ENCODE measurements around the gene HOXD12.

Gene HOXD12

GRCh38 chr2:176150584-176151441 lies 51.2 kb downstream of the HOXD12 start:
- no peaks in the 10 kb centered on the region for H3K9me3 ChIP-seq (ENCODE audit: control insufficient read depth in 2 of 2, low read length in 2 of 2)
- H3K4me3 ChIP-seq (ENCODE audit: low read length in 2 of 2), result no peak overlapping the region
- H3K27me3 ChIP-seq (ENCODE audit: control insufficient read depth in 2 of 2, insufficient read depth in 2 of 2, low read length in 2 of 2), result peaks cover 0 to 4% of the 10 kb centered on the region in 2 donors
- H3K27ac ChIP-seq (ENCODE audit: low read depth in 2 of 2, low read length in 2 of 2), result no peak overlapping the region
- peaks cover 0 to 11% of the 10 kb centered on the region in 2 donors for H3K4me1 ChIP-seq (ENCODE audit: control insufficient read depth in 2 of 2, insufficient read depth in 2 of 2, low read length in 2 of 2)
- H3K9ac ChIP-seq (ENCODE audit: low read depth in 1 of 2, low read length in 2 of 2), result no peak overlapping the region
- peaks cover 0 to 6% of the 10 kb centered on the region in 2 donors for H3K36me3 ChIP-seq (ENCODE audit: control insufficient read depth in 2 of 2, insufficient read depth in 2 of 2, low read length in 2 of 2)

- H3K27me3 ChIP-seq (ENCODE audit: control insufficient read depth in 2 of 2, insufficient read depth in 2 of 2, low read length in 2 of 2), result peaks cover 0 to 5% of the 10 kb centered on the region in 2 donors
- H3K27ac ChIP-seq (ENCODE audit: low read depth in 2 of 2, low read length in 2 of 2), result no peak within 1 kb of the TSS
- H3K4me3 ChIP-seq (ENCODE audit: low read length in 2 of 2), result no peak within 1 kb of the TSS
These were observed 52.1 kb downstream of the HOXD12 start, which contains the start of gene HOXD4 for GRCh38 chr2:176151442-176152287. Gene HOXD4 (plus strand): TSS chr2:176151550. CDS start chr2:176151634, 84 bp downstream.

More at GRCh38 chr2:176151442-176152287, 52.1 kb downstream of the HOXD12 start, which contains the start of gene HOXD4:
- no peak within 1 kb of the TSS for H3K9ac ChIP-seq (ENCODE audit: low read depth in 1 of 2, low read length in 2 of 2)
- peaks cover 0 to 2% of the 10 kb centered on the region in 2 donors for H3K4me1 ChIP-seq (ENCODE audit: control insufficient read depth in 2 of 2, insufficient read depth in 2 of 2, low read length in 2 of 2)
- H3K9me3 ChIP-seq (ENCODE audit: control insufficient read depth in 2 of 2, low read length in 2 of 2), result no peaks in the 10 kb centered on the region
- H3K36me3 ChIP-seq (ENCODE audit: control insufficient read depth in 2 of 2, insufficient read depth in 2 of 2, low read length in 2 of 2), result peaks cover 0 to 6% of the 10 kb centered on the region in 2 donors
